ENCODE results near the gene MTMR1.

MTMR1 gene

DNA sequence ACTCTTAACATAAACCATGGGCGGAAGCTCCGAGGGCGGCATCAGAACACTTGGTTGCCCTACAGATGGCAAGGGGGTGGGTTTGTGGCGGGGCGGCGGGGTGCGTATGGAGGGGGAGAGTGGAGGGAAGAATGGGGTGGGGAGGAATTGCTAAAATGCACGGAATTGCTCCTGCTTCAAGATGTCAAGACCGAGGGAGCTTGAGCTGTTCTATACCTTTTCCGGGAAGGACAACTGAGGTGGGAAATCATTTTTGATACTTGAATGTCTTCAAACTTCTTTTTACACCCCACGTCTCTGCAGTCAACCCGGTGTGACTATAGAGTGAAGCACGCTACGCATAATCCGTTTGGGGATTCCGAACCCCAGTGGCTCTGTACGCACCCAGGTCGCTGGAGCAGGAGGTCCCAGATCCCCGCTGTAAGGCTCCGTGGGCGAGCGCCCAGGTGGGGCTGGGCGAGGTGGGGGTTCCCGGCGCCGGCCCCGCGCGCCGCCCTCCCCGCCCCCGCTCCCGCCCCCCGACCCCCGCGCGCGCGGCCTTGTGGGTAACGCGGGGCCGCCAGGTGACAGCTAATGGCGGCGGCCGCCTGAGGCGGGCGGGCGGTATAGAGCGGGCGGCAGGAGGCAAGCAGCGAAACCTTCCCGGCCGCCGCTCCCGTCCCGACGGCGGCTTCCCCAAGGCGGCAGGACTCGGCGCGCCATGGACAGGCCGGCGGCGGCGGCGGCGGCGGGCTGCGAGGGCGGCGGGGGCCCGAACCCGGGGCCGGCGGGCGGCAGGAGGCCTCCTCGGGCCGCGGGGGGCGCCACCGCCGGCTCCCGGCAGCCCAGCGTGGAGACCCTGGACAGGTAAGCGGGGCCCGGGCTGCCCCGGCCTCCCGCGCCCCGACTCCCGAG, at the start of gene MTMR1:
Gene MTMR1 (plus strand): TSS at position 566 of the 894 bp plus-strand sequence. CDS start 135 bp downstream, at position 701.
- no peak for DNase-seq

- DNase-seq: no peak
Measured at GRCh38 chrX:150643958-150644357, 49.2 kb upstream of the MTMR1 start.

GRCh38 chrX:150644422-150644821, 48.8 kb upstream of the MTMR1 start:
- no peak for DNase-seq

DNA sequence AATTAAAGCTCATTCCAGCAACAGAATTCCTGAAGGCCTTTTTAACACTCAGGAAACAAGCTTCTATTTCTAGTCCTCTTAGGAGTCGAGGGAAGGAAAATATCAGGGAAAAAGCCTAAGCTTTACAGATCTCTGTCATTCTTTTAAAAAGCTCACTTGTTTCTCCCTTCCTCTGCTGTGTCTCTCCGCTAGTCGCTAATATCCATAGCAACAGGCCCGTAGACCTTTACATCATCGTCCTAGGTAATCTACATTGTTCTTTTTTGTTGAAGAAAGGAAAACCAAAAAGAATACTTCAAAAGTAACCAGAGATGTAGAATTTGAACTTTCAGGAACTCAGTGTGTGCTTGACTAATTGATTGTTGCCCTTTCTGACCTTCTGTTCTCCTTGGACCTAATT, 45.9 kb upstream of the MTMR1 start:
- DNase-seq: no peak

DNA sequence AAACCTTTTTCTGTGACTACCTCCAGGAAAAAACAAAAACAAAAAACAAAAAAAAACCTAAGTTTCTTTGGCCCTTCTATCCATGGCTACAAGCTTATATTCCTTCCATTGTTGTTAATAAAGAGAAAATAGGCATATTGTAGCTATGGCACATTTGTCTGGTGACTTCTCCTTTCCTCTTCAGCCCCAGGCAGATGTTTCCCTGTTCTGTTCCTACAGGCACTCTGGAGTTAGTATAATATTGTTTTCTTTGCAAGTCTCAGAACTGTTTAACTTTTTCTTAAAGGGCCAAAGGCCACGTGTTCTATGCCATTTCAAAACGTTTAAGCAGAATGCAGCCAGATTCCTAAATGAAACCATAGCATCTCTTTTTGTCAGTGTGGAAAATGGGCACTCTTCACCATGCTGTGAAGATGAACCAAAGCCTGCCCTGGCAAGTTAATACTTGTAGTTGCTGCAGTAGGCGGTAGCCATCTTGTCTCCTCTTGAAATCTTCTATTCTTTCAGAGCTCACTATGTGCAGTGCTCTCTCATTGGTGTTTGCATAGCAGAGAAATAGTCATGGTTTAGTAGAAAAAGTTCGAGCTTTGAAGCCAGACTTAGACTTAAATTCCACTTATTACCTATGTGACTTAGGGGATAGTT, 44.8 kb upstream of the MTMR1 start:
- DNase-seq: no peak

DNA sequence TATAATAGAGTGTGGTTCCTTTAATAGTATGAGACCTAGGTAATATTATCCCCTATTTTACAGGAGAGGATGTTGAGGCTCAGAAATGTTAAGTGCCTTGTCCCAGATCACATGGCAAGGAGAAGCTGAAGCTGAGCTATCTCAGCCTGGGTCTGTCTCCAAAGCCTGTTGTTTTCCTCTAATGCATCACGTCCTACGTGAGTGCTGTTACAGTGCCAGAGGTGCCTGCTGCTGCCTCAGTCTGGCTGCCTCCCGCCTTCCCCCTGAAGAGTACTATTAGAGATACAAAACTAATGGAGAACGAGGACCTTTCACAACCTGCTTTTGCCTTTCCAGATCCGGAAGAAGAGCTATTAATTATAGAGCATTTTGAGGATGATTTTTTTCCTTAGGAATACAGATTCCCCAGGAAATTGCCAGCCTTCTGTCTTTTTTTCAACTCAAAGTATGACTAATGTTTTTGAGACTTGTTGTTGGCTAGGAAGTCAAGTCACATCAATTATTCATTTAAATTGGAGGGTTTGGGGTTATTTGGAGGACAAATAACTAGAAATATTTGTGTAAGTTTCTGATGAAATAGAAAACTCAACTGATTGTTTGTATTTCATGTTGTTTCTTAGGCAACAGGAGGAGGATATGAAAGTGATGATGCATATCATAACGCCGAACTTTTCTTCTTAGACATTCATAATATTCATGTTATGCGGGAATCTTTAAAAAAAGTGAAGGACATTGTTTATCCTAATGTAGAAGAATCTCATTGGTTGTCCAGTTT, 43.9 kb upstream of the MTMR1 start:
- peak; percentile 10 for DNase-seq

- no peak for DNase-seq
Measured at GRCh38 chrX:150651906-150652305, 41.3 kb upstream of the MTMR1 start.

DNA sequence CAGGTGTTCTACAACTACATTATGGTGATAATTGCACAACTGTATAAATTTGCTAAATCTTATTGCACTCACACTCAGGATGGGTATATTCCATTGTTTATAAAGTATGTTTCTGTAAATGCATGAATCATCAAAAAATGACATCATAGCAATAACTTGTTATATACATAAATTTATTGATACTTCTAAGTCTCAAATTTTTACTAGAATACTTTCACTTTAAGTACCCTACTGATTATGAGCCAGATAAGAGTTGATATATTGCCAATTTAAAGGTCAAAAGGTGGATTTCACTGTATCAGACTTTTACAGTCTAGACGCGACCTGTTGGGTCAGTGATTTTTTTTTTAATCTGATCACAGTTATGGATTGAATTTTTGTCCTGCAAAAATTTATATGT, 37.4 kb upstream of the MTMR1 start:
- no peak for DNase-seq

DNA sequence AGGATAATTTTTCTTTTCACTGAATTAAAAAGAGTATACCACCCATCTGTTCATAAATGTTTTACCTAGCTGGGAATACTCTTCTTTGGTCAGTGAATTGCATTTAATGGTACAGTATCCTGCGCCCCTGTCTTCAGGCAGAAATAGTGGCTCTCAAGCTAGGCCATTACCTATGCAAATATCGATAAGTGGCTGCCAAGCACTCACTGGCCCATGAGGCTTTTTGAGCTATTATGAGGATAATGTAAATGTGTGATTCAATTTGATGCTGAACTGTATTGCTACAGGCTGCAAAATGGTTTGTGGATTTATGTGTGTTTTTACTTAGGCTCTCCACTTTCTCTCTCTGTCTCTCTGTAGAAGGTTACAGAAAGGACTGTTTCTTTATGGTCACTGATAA, 30.1 kb upstream of the MTMR1 start:
- DNase-seq: peak; percentile 2

GRCh38 chrX:150664290-150664689, 28.9 kb upstream of the MTMR1 start:
- peak; percentile 40 for DNase-seq

GRCh38 chrX:150676221-150676620, 17.0 kb upstream of the MTMR1 start:
- no peak for DNase-seq

DNA sequence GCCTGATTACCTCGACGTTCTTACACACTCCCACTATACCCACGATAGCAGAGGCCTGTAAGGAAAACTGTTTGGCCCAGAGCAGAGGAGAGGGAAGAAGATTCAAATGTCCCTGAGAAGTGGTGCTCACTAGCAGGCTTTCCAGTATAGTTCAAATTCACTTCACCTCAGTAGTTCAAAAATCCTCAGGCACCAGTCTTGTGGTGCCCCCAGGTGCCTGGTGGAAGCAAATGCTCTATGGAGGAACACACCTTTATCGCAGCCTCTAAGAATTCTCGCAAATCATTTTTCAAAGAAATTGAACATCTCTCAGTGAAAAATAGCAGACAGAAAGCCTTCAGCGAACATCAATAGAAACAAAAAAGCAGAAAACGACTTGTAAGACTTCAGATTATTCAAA, 12.2 kb upstream of the MTMR1 start:
- peak; percentile 3 for DNase-seq

DNA sequence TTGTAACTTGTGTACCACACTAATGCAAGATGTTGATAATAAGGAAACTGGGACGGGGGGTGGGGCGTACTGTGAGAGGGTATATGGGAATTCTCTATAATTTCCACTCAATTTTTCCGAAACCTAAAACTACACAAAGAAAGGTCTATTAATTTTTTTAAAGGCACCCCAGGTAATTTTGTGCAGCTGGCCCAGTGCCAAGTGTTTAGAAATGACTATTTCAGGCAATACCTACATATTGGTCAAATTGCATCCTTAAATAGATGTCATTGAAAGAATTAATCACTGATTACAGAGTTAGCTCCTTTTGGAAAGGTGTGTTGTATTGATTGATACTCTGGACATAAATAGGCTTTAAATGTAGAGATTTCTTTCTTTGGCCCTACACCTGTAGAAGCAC, 10.1 kb upstream of the MTMR1 start:
- no peak for DNase-seq

DNA sequence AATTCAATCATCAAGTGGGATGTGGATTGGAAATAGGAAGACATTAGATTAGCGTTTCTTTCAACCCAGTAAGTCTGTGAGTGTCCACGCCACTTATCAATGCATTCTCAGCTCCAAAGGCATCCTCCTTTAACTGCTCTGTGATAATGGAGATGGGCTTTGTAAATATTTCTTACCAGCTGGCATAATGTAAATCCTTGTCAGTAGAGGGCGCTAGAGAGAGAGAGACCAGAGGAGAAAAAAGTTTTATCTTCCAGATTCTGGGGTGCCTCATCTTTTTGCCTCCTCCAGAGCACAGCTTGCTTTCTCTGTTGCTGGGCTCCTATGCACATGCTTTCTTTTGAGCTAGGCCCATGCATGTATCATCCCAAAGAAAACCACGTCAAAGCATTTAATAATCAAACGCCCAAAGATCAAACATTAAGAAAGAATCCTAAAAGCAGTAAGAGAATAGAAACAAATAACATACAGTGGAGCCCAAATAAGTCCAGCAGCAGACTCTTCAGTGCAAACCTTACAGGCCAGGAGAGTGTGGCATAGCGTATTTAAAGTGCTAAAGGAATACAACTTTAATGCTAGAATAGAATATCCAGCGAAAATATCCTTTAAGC, 9.6 kb upstream of the MTMR1 start:
- peak; percentile 37 for DNase-seq

DNA sequence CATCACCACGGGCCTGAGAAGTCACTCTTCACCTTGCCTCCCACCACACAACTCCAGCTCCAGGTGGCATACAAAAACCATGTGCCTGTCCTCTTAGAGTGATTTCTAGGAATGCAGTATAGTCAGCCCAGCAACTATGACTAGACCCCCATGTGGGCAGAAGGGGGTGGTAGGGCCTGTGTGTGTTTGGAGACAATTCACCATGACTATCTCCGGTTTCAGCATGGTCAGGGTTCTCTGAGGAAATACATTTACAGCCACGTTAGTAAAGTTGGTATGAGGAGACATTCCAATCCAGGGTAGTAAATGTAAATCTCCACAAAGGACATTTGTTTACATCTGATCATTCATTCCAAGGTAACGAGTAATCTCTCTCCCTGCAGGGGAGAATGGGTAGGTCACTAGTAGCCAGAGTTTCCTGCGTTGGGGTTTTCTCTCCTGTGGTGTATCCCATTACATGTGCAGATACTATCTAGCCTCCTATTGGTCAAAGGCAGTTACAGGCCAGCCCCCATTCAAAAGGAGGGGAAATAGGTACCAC, 4.2 kb upstream of the MTMR1 start:
- no peak for DNase-seq

- DNase-seq: no peak
Measured at GRCh38 chrX:150690126-150690525, 3.1 kb upstream of the MTMR1 start.

GRCh38 chrX:150692296-150692695, 900 bp upstream of the MTMR1 start:
- no peak for DNase-seq

DNA sequence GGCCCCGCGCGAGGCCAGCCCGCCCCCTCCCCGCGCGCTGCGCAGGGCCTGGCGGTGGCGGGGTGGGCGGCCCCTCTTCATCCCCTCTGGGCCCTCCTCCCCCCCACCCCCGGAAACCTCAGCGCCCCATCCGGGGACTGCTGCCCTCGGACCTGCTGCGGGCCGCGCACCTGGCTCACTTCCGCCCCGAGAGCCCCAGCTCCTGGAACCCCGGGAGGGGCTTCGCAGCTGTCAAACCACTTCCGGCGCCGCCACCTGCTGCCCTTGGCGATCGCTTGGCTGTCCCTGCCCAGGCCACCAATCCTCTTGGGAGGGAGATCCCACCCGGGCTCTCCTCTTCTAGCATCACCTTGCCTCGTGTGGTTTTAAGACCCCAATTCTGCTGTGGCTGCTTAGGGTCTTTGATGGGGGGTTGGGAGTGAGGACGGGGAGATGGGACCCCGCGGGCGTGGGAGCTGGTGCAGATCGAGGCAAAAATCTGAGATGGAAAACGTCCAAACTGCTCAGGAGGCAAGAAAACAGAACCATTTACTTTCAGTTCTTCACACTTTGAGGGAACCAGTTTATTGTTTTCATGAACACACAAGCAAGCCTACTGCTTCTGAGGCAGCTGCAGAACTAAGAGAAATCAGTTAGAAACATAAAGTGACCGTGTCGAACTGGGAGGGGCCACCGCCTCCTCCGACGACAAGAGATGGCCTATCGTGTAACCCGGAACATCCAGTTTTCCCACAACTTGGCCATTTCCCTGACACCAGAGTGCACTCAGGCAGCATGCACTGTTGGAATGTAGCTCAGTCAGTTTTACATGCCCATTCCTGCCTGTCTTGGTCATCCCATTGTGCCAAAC, 754 bp downstream of the MTMR1 start:
- peak; percentile 32 for DNase-seq

- no peak for DNase-seq
Measured at GRCh38 chrX:150694738-150695410, 1.7 kb downstream of the MTMR1 start.

DNA sequence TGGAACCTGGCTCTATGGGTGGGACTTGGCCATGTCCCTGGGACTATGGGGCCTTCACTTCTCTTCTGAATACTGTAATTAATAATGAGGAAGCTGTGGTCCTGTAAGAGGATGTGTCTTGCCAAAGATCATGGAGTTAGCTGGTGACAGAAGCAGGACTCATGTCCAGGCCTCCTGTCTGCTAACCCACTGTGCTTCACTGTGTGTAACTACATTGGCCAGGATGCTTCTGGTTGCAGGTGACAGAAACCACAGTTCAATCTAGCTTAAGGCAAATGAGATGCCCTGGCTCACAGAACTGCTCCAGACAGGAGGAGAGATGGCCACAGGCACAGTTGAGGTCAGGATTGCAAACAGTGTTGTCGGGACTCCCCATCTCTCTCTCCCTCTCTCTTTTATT, 3.1 kb downstream of the MTMR1 start:
- DNase-seq: no peak

DNA sequence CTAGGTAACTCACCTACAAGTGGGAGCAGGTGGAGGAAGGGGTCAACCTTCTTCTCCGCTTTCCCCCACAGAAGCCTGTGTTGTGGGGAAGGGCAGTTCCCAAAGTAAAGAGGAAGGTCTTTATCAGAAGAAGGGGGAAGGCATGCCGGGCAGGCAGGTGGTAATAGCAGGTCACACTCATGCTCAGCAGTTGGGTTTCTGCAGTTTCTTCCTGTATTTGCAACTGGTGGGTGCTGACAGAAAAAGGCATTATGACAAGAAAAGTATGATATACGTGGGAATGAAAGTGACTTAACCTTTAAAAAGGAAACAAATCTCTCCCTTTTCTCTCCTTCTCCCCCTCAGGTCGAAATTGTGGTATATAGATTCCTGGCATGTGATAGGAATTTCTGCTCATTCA, 3.7 kb downstream of the MTMR1 start:
- no peak for DNase-seq

All from NCI-H2029 treated with DMSO at 0.1 percent for 48 hours (cell line).